Placental epithelial cell (primary cell): ENCODE results near the gene RALA. TPM values are rescaled to one million over a fixed set of nuclear protein-coding genes. Genes with fewer than 3 reads are reported as not detected.

Source experiments
- total RNA-seq: library from RNA; depleted of rRNA; stranded (reverse); fragments of >200 nt; gene quantifications from 2 replicates; pipeline ENCODE4 v1.2.3, GENCODE V29; 2012

RALA gene
- 7.9 and 16.1 TPM in 2 replicates for total RNA-seq

GRCh38 chr7:39623047-39623731 is at the start of gene RALA:
Gene RALA (plus strand): TSS chr7:39623572. CDS start chr7:39686668, 63,096 bp downstream.

Other genes with a start within 250 kb of the RALA start
- gene YAE1, start 57.2 kb upstream of the RALA start, total RNA-seq: 15.4 and 32.6 TPM in 2 replicates